Heart left ventricle (tissue), 13 donors: ENCODE data around the gene SLC43A3.

Source experiments
- CTCF ChIP-seq, 12 donors: fragments of 200-600 bp; sonication (generic) in 4 of 12; IDR thresholded peaks; one replicate each; pipeline versions ENCODE4 v1.5.0 to v1.8.0; 2018 to 2022; ENCODE audit warnings: antibody characterized with exemption in 12 of 12, mild to moderate bottlenecking in 5 of 12
- POLR2A ChIP-seq, 2 donors: fragments of 450-650 bp; IDR thresholded peaks; one replicate each; pipeline ENCODE4 v1.6.1; 2017; ENCODE audit warnings: antibody characterized with exemption in 2 of 2, mild to moderate bottlenecking in 2 of 2, moderate library complexity in 2 of 2
- donor health status: ischemic (EF 13 %, LVEDD 7.1; RV severe dilation, severe dysfunction).
- donor health status: DM: no; HTN: yes; CAD: no.
- donor health status: DM: no; HTN: no; CAD: no.
- donor health status: ischemic (EF 25% LVEDD 6.9; RV normal size, moderate dysfunction).
- donor health status: ischemic (EF 25% LVEDD 5.7; RV mildly dilated, moderate dysfunction).
- donor health status: ischemic (EF 35%, LVEDD 5.7; RV mildly dilated, moderate dysfunction).
- donor health status: nonischemic (EF 11% LVEDD 7.7; RV severe dilation, severe dysfunction).
- donor health status: DM: yes; HTN: yes; CAD: no.
- donor health status: PGD.
- donor health status: ischemic (EF 29% LVEDD 5.4; RV normal size, mild dysfunction).
- donor health status: nonischemic (EF 23%, LVEDD 6.1; RV moderate dilation, normal function).

GRCh38 chr11:57471496-57471895 lies 44.6 kb upstream of the SLC43A3 start:
- TF ChIP-seq CTCF (IDR thresholded peaks at IDR 0.05) (no peak), POLR2A (IDR thresholded peaks at IDR 0.05) (no peak)
